Activated T-cell treated with anti-CD3 and anti-CD28 coated beads, Interleukin-2, amount 50 U/mL, for 72 hours (primary cell): Measurements from ENCODE around the gene DMAC2L. TPM values are rescaled to one million over a fixed set of nuclear protein-coding genes. Genes with fewer than 3 reads are reported as not detected.
"Not testable (repeated sequence)": the region's sequence is repeated elsewhere in the genome, so short reads cannot be mapped to it uniquely, and the experiment has no call there.

Source experiments
- ATAC-seq, 2 donors: fragments of 150-1000 bp; cut with Tn5 transposase; replicated peaks in 1 of 2; 2 replicates each; pipeline ENCODE4 v1.10.0; 2021; ENCODE audit warnings: moderate library complexity in 2 of 2, mild to moderate bottlenecking in 1 of 2
- DNase-seq, 2 donors: peaks; one replicate each; pipeline ENCODE4 v3.0.0; 2021 to 2022; ENCODE audit warnings: mixed read lengths in 1 of 2
- H3K27ac Mint-ChIP-seq: one replicate; pipeline ENCODE4 v1.8.0; 2022; ENCODE audit warnings: mild to moderate bottlenecking, moderate library complexity, mixed read lengths
- H3K27me3 Mint-ChIP-seq: one replicate; pipeline ENCODE4 v1.8.0; 2022; ENCODE audit warnings: low read depth, mixed read lengths
- H3K36me3 Mint-ChIP-seq, 2 donors: one replicate each; pipeline ENCODE4 v1.8.0; 2022; ENCODE audit warnings: mixed read lengths in 2 of 2, mild to moderate bottlenecking in 1 of 2; ENCODE audit not compliant: insufficient read depth in 2 of 2
- H3K4me1 Mint-ChIP-seq: one replicate; pipeline ENCODE4 v1.8.0; 2022; ENCODE audit warnings: low read depth, mixed read lengths
- H3K4me3 Mint-ChIP-seq, 2 donors: one replicate each; pipeline ENCODE4 v1.8.0; 2022; ENCODE audit warnings: mild to moderate bottlenecking in 2 of 2, mixed read lengths in 2 of 2, moderate library complexity in 2 of 2
- H3K9me3 Mint-ChIP-seq, 2 donors: one replicate each; pipeline ENCODE4 v1.8.0; 2022; ENCODE audit warnings: mixed read lengths in 2 of 2
- total RNA-seq, 2 donors: library from RNA; stranded (reverse); gene quantifications; one replicate each; pipeline ENCODE4 v1.2.3, GENCODE V29; 2022

Gene DMAC2L
- total RNA-seq, 2 donors from 2014 or later = 18.2 to 18.9 TPM

GRCh38 chr14:50350975-50351374, 38.9 kb downstream of the DMAC2L start:
- ATAC-seq (no peak), DNase-seq (no peak)
- Mint-ChIP-seq H3K36me3 (no peaks in the 10 kb centered on the region), H3K27me3 (no peaks in the 10 kb centered on the region), H3K4me1 (no peaks in the 10 kb centered on the region), H3K9me3 (no peaks in the 10 kb centered on the region), H3K4me3 (no peak overlapping the region), H3K27ac (no peak overlapping the region)

DNA sequence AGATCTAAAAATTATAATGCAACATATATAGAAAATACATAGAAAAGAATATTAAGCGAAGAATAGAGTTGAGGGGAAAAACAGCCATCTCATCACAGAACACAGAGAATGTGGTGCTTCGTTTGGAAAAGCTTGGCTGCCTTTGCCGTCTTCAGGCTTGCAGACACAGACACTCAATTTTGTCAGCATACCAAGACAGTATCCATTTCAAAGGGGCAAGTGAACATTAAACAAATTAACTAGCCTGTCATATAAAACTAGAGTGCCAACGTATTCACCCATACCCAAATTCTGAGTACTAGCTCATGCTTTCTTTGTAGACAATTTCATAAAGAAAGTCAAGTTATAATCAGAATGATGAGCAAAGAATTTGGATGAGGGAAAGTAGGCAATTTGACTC, 40.5 kb downstream of the DMAC2L start:
- Mint-ChIP-seq H3K27ac (no peak overlapping the region), H3K36me3 (no peaks in the 10 kb centered on the region), H3K27me3 (no peaks in the 10 kb centered on the region), H3K4me1 (no peaks in the 10 kb centered on the region), H3K4me3 (no peak overlapping the region), H3K9me3 (no peaks in the 10 kb centered on the region)
- no peak for ATAC-seq
- DNase-seq = no peak

- no peak overlapping the region for H3K27ac Mint-ChIP-seq
- H3K4me1 Mint-ChIP-seq = no peaks in the 10 kb centered on the region
- H3K4me3 Mint-ChIP-seq = no peak overlapping the region
- no peak for ATAC-seq
- no peaks in the 10 kb centered on the region for H3K36me3 Mint-ChIP-seq
- no peaks in the 10 kb centered on the region for H3K27me3 Mint-ChIP-seq
- H3K9me3 Mint-ChIP-seq = no peaks in the 10 kb centered on the region
- DNase-seq = no peak
These were observed 41.0 kb downstream of the DMAC2L start for GRCh38 chr14:50353126-50353525.

DNA sequence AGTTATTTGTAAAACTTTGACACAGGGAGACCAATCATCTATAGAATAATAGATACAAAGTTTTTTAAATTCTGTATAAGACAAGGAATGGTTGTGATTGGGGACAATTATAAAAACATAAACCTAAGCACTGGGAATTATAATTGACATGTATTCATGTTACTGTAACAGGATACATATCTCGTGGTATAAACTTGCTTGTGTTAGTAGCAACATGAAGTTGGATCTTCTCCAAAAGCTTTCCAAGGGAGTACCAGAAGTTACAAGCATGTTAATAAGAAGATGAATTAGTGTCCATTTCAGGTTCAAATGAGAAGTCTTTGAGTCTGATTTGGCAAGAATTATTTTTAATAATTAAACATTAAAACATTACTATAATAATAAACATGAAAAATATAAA, 42.4 kb downstream of the DMAC2L start:
- ATAC-seq = no peak
- H3K4me1 Mint-ChIP-seq = no peaks in the 10 kb centered on the region
- DNase-seq = no peak
- no peaks in the 10 kb centered on the region for H3K36me3 Mint-ChIP-seq
- no peak overlapping the region for H3K27ac Mint-ChIP-seq
- no peaks in the 10 kb centered on the region for H3K9me3 Mint-ChIP-seq
- H3K4me3 Mint-ChIP-seq = no peak overlapping the region
- no peaks in the 10 kb centered on the region for H3K27me3 Mint-ChIP-seq

DNA sequence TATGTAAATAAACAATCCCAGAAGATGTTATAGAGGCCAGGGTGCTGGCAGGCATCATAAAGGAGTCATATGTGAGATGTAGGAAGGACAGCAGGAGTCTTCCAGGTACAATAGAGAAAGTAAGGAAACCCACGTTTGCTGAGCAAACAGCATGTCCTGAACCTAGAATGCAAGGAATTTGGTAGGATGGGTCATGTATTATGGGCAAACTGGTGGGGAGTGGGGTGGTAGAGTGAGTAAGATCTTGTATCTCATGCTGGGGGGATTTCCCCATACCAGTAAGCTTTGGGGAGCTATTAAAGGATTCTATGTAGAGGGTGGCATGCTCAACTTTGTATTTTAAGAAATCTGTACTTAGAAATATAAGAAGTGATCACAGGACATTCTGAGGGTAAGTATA, 43.6 kb downstream of the DMAC2L start:
- no peak overlapping the region for H3K27ac Mint-ChIP-seq
- no peaks in the 10 kb centered on the region for H3K36me3 Mint-ChIP-seq
- DNase-seq (no peak), ATAC-seq (no peak)
- no peaks in the 10 kb centered on the region for H3K9me3 Mint-ChIP-seq
- no peak overlapping the region for H3K4me3 Mint-ChIP-seq
- no peaks in the 10 kb centered on the region for H3K27me3 Mint-ChIP-seq
- no peaks in the 10 kb centered on the region for H3K4me1 Mint-ChIP-seq

GRCh38 chr14:50356283-50356682, 44.2 kb downstream of the DMAC2L start:
- not testable (repeated sequence) for H3K27ac Mint-ChIP-seq, H3K27me3 Mint-ChIP-seq, H3K9me3 Mint-ChIP-seq, H3K4me1 Mint-ChIP-seq, DNase-seq, H3K36me3 Mint-ChIP-seq, ATAC-seq, H3K4me3 Mint-ChIP-seq

DNA sequence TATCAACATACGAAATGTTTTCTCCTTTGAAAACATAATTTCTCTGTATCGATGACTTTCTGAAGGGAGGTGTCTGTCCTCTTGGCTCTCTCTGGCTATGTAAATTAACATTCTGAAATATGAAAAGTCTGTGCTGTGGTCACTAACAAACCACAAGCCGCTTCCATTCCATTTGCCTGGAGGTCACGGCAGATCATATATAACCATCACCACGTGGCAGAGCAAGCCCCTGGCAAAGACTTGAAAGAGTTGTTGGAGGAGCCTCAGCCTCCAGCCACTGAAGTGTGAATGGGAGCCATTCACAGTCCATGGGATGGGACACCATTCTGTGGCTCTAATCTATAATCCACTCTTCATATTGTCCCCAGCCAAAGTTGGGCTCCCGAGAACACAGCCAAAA, 45.0 kb downstream of the DMAC2L start:
- ATAC-seq (no peak), DNase-seq (no peak)
- Mint-ChIP-seq H3K36me3 (no peaks in the 10 kb centered on the region), H3K27ac (no peak overlapping the region), H3K4me3 (no peak overlapping the region), H3K4me1 (no peaks in the 10 kb centered on the region), H3K9me3 (no peaks in the 10 kb centered on the region), H3K27me3 (no peaks in the 10 kb centered on the region)

DNA sequence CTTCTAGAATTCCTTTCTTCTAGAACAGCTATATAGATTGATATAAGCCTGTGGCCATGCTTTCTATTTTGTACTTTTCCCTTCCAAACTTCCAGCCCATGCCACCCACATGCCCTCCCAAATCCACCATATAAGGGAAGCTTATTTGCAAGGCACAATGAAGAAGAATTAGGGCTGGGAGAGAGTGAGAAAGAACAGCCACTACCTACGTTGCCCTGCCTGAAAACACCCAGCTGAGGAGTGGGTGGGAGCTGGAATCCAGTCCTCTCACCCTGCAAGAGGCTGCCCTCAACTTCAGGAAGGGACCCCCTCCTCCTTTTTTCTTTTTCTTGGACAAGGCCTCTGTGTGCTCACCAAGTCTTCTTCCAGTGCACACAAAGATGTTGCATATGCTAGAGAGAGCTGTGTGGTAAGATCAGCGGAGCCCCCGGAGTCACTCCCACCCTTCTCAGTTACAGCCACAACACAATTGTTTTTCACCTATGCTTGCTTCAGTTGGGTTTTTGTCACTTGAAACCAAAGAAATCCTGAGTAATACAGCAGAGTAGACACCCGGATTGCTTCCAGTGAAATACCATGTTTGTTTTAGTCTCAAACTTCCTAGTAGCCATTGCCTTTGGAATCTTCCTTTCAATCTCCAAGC, 45.8 kb downstream of the DMAC2L start:
- no peak overlapping the region for H3K4me3 Mint-ChIP-seq
- H3K36me3 Mint-ChIP-seq = no peaks in the 10 kb centered on the region
- H3K4me1 Mint-ChIP-seq = peaks cover 4% of the 10 kb centered on the region
- ATAC-seq (no peak), DNase-seq (no peak)
- no peak overlapping the region for H3K27ac Mint-ChIP-seq
- H3K27me3 Mint-ChIP-seq = no peaks in the 10 kb centered on the region
- peaks cover 0 to 4% of the 10 kb centered on the region in 2 donors for H3K9me3 Mint-ChIP-seq

GRCh38 chr14:50359631-50360030, 47.5 kb downstream of the DMAC2L start:
- no peak for ATAC-seq
- H3K27me3 Mint-ChIP-seq = no peaks in the 10 kb centered on the region
- DNase-seq = no peak
- H3K4me3 Mint-ChIP-seq = no peak overlapping the region
- no peak overlapping the region for H3K27ac Mint-ChIP-seq
- peaks cover 0 to 4% of the 10 kb centered on the region in 2 donors for H3K9me3 Mint-ChIP-seq
- H3K36me3 Mint-ChIP-seq = peaks cover 0 to 3% of the 10 kb centered on the region in 2 donors
- H3K4me1 Mint-ChIP-seq = peaks cover 15% of the 10 kb centered on the region

GRCh38 chr14:50360093-50360492, 48.0 kb downstream of the DMAC2L start:
- no peaks in the 10 kb centered on the region for H3K27me3 Mint-ChIP-seq
- peaks cover 15% of the 10 kb centered on the region for H3K4me1 Mint-ChIP-seq

GRCh38 chr14:50360851-50361250, 48.7 kb downstream of the DMAC2L start:
- no peak overlapping the region for H3K27ac Mint-ChIP-seq
- no peak overlapping the region for H3K4me3 Mint-ChIP-seq
- peaks cover 0 to 3% of the 10 kb centered on the region in 2 donors for H3K36me3 Mint-ChIP-seq
- no peaks in the 10 kb centered on the region for H3K27me3 Mint-ChIP-seq
- peaks cover 15% of the 10 kb centered on the region for H3K4me1 Mint-ChIP-seq
- peaks cover 0 to 4% of the 10 kb centered on the region in 2 donors for H3K9me3 Mint-ChIP-seq
- no peak for ATAC-seq
- no peak for DNase-seq

More at GRCh38 chr14:50360093-50360492, 48.0 kb downstream of the DMAC2L start:
- Mint-ChIP-seq H3K27ac (no peak overlapping the region), H3K9me3 (peaks cover 0 to 4% of the 10 kb centered on the region in 2 donors), H3K36me3 (peaks cover 0 to 3% of the 10 kb centered on the region in 2 donors), H3K4me3 (no peak overlapping the region)
- DNase-seq (no peak), ATAC-seq (no peak)

DNA sequence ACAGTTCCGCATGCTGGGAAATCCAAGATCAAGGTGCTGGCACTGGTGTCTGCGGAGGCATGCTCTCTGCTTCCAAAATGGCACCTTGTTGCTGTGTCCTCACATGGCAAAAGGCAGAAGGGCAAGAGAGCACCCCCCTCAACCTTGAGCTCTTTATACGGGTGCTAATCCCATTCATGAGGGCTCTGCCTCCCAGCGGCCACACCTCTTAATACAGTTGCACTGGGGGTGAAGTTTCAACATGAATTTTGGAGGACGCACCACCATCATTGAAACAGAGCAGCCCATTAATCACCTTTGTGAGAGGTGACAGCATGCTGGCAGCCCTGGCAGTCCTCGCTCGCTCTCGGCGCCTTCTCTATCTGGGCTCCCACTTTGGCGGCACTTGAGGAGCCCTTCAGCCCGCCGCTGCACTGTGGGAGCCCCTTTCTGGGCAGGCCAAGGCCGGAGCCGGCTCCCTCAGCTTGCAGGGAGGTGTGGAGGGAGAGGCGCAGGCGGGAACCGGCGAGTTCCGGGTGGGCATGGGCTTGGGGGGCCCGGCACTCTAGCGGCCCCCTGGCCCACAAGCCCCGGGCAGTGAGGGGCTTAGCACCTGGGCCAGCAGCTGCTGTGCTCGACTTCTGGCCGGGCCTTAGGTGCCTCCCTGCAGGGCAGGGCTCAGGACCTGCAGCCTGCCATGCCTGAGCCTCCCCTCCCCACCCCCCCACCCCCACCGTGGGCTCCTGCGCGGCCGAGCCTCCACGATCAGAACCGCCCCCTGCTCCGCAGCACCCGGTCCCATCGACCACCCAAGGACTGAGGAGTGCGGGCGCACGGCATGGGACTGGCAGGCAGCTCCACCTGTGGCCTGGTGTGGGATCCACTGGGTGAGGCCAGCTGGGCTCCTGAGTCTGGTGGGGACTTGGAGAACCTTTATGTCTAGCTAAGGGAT, 49.6 kb downstream of the DMAC2L start:
- DNase-seq, H3K9me3 Mint-ChIP-seq, H3K4me3 Mint-ChIP-seq, H3K27me3 Mint-ChIP-seq, H3K36me3 Mint-ChIP-seq, H3K27ac Mint-ChIP-seq, ATAC-seq: not testable (repeated sequence)
- peaks cover 21% of the 10 kb centered on the region for H3K4me1 Mint-ChIP-seq
